Spleen (tissue), 7 donors: ENCODE data around the gene RAB8B.

Experiments used
- CTCF ChIP-seq, 11 experiments: fragments of 200-600 bp in 7 of 11; fragments of 450-650 bp in 4 of 11; sonication (generic) in 4 of 11; IDR thresholded peaks in 8 of 11; conservative IDR thresholded peaks in 3 of 11; 1 replicate in 7 of 11; 2 replicates in 4 of 11; pipeline versions ENCODE4 v1.4.0 to v1.8.0; 2016 to 2021; ENCODE audit warnings: antibody characterized with exemption in 11 of 11, inconsistent platforms in 4 of 11, mild to moderate bottlenecking in 1 of 11
- POLR2A ChIP-seq, 3 donors: fragments of 450-650 bp; IDR thresholded peaks; one replicate each; pipeline ENCODE4 v1.5.1; 2017; ENCODE audit warnings: antibody characterized with exemption in 3 of 3, mild to moderate bottlenecking in 1 of 3
- donor health status: DM: no; HTN: no; CAD: no; lungs with moderate emphysema.
- donor health status: DM: no; HTN: no; CAD: no.
- donor health status: DM: no; HTN: no; CAD: no.

DNA sequence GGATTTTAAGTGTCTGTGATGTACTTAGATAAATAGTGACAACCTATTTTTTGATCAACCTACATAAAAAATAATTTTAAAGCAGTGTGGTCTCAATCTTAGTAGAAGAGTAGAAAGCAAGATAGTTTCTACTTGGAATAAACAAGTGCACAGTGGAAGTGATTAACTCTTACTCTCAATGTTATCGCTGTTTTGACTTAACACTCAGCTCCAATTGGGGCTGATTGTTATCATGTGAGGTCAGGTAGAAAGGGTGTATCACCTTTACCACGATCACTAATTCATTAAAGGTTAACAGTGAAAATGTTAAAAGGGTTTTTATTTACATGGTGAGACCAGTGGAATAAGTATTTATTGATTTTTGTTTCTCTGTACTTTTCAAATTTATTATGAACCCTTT lies 65.6 kb downstream of the RAB8B start:
- TF ChIP-seq CTCF (IDR thresholded peaks at IDR 0.05 in 8 of 11, conservative IDR thresholded peaks at IDR 0.05 in 3 of 11) (no peak), POLR2A (IDR thresholded peaks at IDR 0.05) (no peak)
